Left lung (tissue), 10 donors: ENCODE measurements around the gene HABP2. TPM values are rescaled to one million over a fixed set of nuclear protein-coding genes. Genes with fewer than 3 reads are reported as not detected.

Experiments
- ATAC-seq: fragments of 200-7000 bp; cut with Tn5 transposase; one replicate; pipeline ENCODE4 v1.9.1; 2020; ENCODE audit warnings: moderate library complexity
- DNase-seq, 4 donors: peaks; one replicate each; pipeline ENCODE4 v3.0.0-alpha.2; 2013 to 2020
- H3K27ac ChIP-seq, 2 donors: fragments of 200-600 bp; sonication (generic) in 1 of 2; one replicate each; pipeline versions ENCODE4 v1.5.0 to v1.8.0; 2020 to 2021
- H3K27me3 ChIP-seq, 2 donors: fragments of 200-600 bp; sonication (generic) in 1 of 2; one replicate each; pipeline versions ENCODE4 v1.5.0 to v1.8.0; 2020 to 2021
- H3K36me3 ChIP-seq, 2 donors: fragments of 200-600 bp; sonication (generic) in 1 of 2; one replicate each; pipeline versions ENCODE4 v1.5.0 to v1.8.0; 2020 to 2021
- H3K4me1 ChIP-seq, 2 donors: fragments of 200-600 bp; one replicate each; pipeline ENCODE4 v1.8.0; 2021
- H3K4me3 ChIP-seq, 2 donors: fragments of 200-600 bp; sonication (generic) in 1 of 2; one replicate each; pipeline versions ENCODE4 v1.5.0 to v1.8.0; 2020 to 2021; ENCODE audit warnings: mild to moderate bottlenecking in 1 of 2
- H3K9me3 ChIP-seq, 2 donors: fragments of 200-600 bp; sonication (generic) in 1 of 2; one replicate each; pipeline versions ENCODE4 v1.5.0 to v1.8.0; 2020 to 2021
- CTCF ChIP-seq, 2 donors: fragments of 200-600 bp; sonication (generic) in 1 of 2; IDR thresholded peaks; one replicate each; pipeline versions ENCODE4 v1.5.0 to v1.8.0; 2021; ENCODE audit warnings: antibody characterized with exemption in 2 of 2
- intact Hi-C, 2 donors: fragments of 100-400 bp; cut with DNase I; formaldehyde crosslinking; loops; one replicate each; pipeline versions ENCODE4 v1.11.2 to v1.14.2; 2022
- polyA plus RNA-seq, 6 donors: library from polyadenylated mRNA; unstranded; fragments of 120-200 nt; gene quantifications; one replicate each; pipeline ENCODE4 v1.2.1, GENCODE V29; 2013; ENCODE audit not compliant: insufficient read length in 6 of 6
- total RNA-seq, 2 donors: library from RNA; stranded (reverse); fragmentation: NEBNext Ultra II Directional; extraction: Animal tissue kit (Norgen Biotek cat#: 25700); gene quantifications; one replicate each; pipeline ENCODE4 v1.2.1, GENCODE V29; 2021
- donor health status: DM: no; HTN: yes; CAD: no.
- donor health status: DM: no; HTN: no; CAD: no.

Gene HABP2
- total and polyA plus RNA-seq, 8 donors, result 0.24 to 1.3 (median 0.63) TPM

GRCh38 chr10:113610631-113611601 is 58.1 kb downstream of the HABP2 start:
- no peak overlapping the region for H3K4me3 ChIP-seq
- H3K4me1 ChIP-seq, result no peaks in the 10 kb centered on the region
- intact Hi-C loops, result no loop called here
- no peak overlapping the region for H3K27ac ChIP-seq
- no peak for TF ChIP-seq CTCF (IDR thresholded peaks at IDR 0.05)
- DNase-seq, result peak in 1 of 4 donors; percentile 5
- no peak for ATAC-seq
- no peaks in the 10 kb centered on the region for H3K36me3 ChIP-seq
- H3K9me3 ChIP-seq, result no peaks in the 10 kb centered on the region
- H3K27me3 ChIP-seq, result peaks cover 2 to 45% of the 10 kb centered on the region in 2 donors

- Histone ChIP-seq H3K27ac (no peak overlapping the region), H3K9me3 (no peaks in the 10 kb centered on the region)
- TF ChIP-seq CTCF (IDR thresholded peaks at IDR 0.05), result no peak
Measured at GRCh38 chr10:113612154-113612553, 59.3 kb downstream of the HABP2 start.

GRCh38 chr10:113613427-113613826 is 60.6 kb downstream of the HABP2 start:
- intact Hi-C loops, result no loop called here
- Histone ChIP-seq H3K9me3 (no peaks in the 10 kb centered on the region), H3K27me3 (peaks cover 14 to 70% of the 10 kb centered on the region in 2 donors), H3K27ac (no peak overlapping the region), H3K4me1 (no peaks in the 10 kb centered on the region), H3K36me3 (no peaks in the 10 kb centered on the region), H3K4me3 (no peak overlapping the region)
- DNase-seq (no peak), ATAC-seq (no peak)
- no peak for TF ChIP-seq CTCF (IDR thresholded peaks at IDR 0.05)

More at GRCh38 chr10:113612154-113612553, 59.3 kb downstream of the HABP2 start:
- Histone ChIP-seq H3K4me3 (no peak overlapping the region), H3K4me1 (no peaks in the 10 kb centered on the region), H3K36me3 (no peaks in the 10 kb centered on the region), H3K27me3 (peaks cover 9 to 57% of the 10 kb centered on the region in 2 donors)
- intact Hi-C loops, result no loop called here
- ATAC-seq (no peak), DNase-seq (no peak)

- intact Hi-C loops, result no loop called here
- no peak for TF ChIP-seq CTCF (IDR thresholded peaks at IDR 0.05)
- no peak overlapping the region for H3K27ac ChIP-seq
- DNase-seq, result no peak
- peaks cover 14 to 77% of the 10 kb centered on the region in 2 donors for H3K27me3 ChIP-seq
- ATAC-seq, result no peak
- H3K4me1 ChIP-seq, result no peaks in the 10 kb centered on the region
- no peaks in the 10 kb centered on the region for H3K9me3 ChIP-seq
- no peaks in the 10 kb centered on the region for H3K36me3 ChIP-seq
- no peak overlapping the region for H3K4me3 ChIP-seq
Measured at GRCh38 chr10:113613977-113614690, 61.3 kb downstream of the HABP2 start.
